Mesendoderm (in vitro differentiated cells): ENCODE data around the gene HMOX2.

Experiments used
- DNase-seq: peaks from one replicate; pipeline ENCODE4 v3.0.0; 2013
- H2AK5ac ChIP-seq: 2 replicates; pipeline ENCODE4 v1.6.1; 2013; ENCODE audit warnings: low read length, inconsistent platforms
- H2BK120ac ChIP-seq: 2 replicates; pipeline ENCODE4 v1.6.1; 2013; ENCODE audit warnings: low read depth, mild to moderate bottlenecking, low read length, moderate library complexity, mixed read lengths
- H2BK15ac ChIP-seq: replicated peaks from 2 replicates; pipeline ENCODE4 v1.6.1; 2013; ENCODE audit warnings: low read depth, mild to moderate bottlenecking, moderate library complexity
- H2BK5ac ChIP-seq: 2 replicates; pipeline ENCODE4 v1.6.1; 2013; ENCODE audit warnings: low read length, inconsistent platforms
- H3K18ac ChIP-seq: 2 replicates; pipeline ENCODE4 v1.6.1; 2013; ENCODE audit warnings: mild to moderate bottlenecking, low read length, mixed read lengths
- H3K23ac ChIP-seq: one replicate; pipeline ENCODE4 v1.6.1; 2013; ENCODE audit warnings: low read length
- H3K27ac ChIP-seq: 2 replicates; pipeline ENCODE4 v1.5.1; 2013; ENCODE audit warnings: low read depth, mild to moderate bottlenecking, inconsistent platforms, low read length, moderate library complexity
- H3K27me3 ChIP-seq: 2 replicates; pipeline ENCODE4 v1.6.1; 2013; ENCODE audit warnings: low read length, control low read depth, mild to moderate bottlenecking, inconsistent platforms; ENCODE audit not compliant: insufficient read depth, poor library complexity
- H3K36me3 ChIP-seq: 2 replicates; pipeline ENCODE4 v1.6.1; 2013; ENCODE audit warnings: low read length, inconsistent platforms; ENCODE audit not compliant: control insufficient read depth, insufficient read depth
- H3K4ac ChIP-seq: one replicate; pipeline ENCODE4 v1.6.1; 2013; ENCODE audit warnings: low read depth, mild to moderate bottlenecking, low read length, moderate library complexity
- H3K4me1 ChIP-seq: 2 replicates; pipeline ENCODE4 v1.6.1; 2013; ENCODE audit warnings: low read depth, low read length, inconsistent platforms; ENCODE audit not compliant: control insufficient read depth
- H3K4me2 ChIP-seq: 2 replicates; pipeline ENCODE4 v1.6.1; 2013; ENCODE audit warnings: low read length
- H3K4me3 ChIP-seq: 2 replicates; pipeline ENCODE4 v1.5.1; 2013; ENCODE audit warnings: mild to moderate bottlenecking, low read length
- H3K56ac ChIP-seq: one replicate; pipeline ENCODE4 v1.6.1; 2013; ENCODE audit warnings: low read length
- H3K79me1 ChIP-seq: 2 replicates; pipeline ENCODE4 v1.6.1; 2013; ENCODE audit warnings: low read length, inconsistent platforms
- H3K79me2 ChIP-seq: 2 replicates; pipeline ENCODE4 v1.6.1; 2013; ENCODE audit warnings: mild to moderate bottlenecking, low read length; ENCODE audit not compliant: control insufficient read depth, insufficient read depth
- H3K9ac ChIP-seq: 2 replicates; pipeline ENCODE4 v1.6.1; 2013; ENCODE audit warnings: low read length, inconsistent platforms
- H4K5ac ChIP-seq: one replicate; pipeline ENCODE4 v1.6.1; 2013; ENCODE audit warnings: low read length
- H4K8ac ChIP-seq: one replicate; pipeline ENCODE4 v1.6.1; 2013; ENCODE audit warnings: low read depth, mild to moderate bottlenecking, control low read depth, low read length, moderate library complexity
- WGBS: extraction: QIAGEN DNeasy Blood & Tissue Kit; methylation state at CpG from one replicate; pipeline ENCODE4 v1.1.7; 2013; ENCODE audit warnings: low lambda C conversion rate, missing lambda C conversion rate; ENCODE audit not compliant: insufficient coverage; ENCODE audit errors: extremely low coverage; 5-methylcytosine and 5-hydroxymethylcytosine counted together

HMOX2 gene

GRCh38 chr16:4510747-4511426 lies 34.7 kb downstream of the HMOX2 start:
- Histone ChIP-seq H2BK15ac (no peak overlapping the region), H3K27ac (no peak overlapping the region), H2BK120ac (no peak overlapping the region), H3K9ac (no peak overlapping the region), H3K4me1 (no peaks in the 10 kb centered on the region), H3K4ac (no peak overlapping the region), H3K27me3 (no peaks in the 10 kb centered on the region), H3K18ac (no peak overlapping the region), H3K4me3 (no peak overlapping the region), H4K5ac (no peak overlapping the region), H3K79me2 (no peaks in the 10 kb centered on the region), H3K36me3 (peaks cover 5% of the 10 kb centered on the region), H3K79me1 (no peaks in the 10 kb centered on the region), H3K23ac (no peak overlapping the region), H3K4me2 (no peak overlapping the region), H2AK5ac (no peak overlapping the region), H3K56ac (no peak overlapping the region), H4K8ac (no peak overlapping the region), H2BK5ac (no peak overlapping the region)
- DNase-seq = no peak
- WGBS = no CpG with 5 or more reads among the region's 14 CpGs

- peaks cover 5% of the 10 kb centered on the region for H3K36me3 ChIP-seq
- no peak overlapping the region for H3K18ac ChIP-seq
- no peak overlapping the region for H4K5ac ChIP-seq
- no peaks in the 10 kb centered on the region for H3K27me3 ChIP-seq
- H3K4me1 ChIP-seq = no peaks in the 10 kb centered on the region
- no peak overlapping the region for H2BK15ac ChIP-seq
- no peak overlapping the region for H3K23ac ChIP-seq
- no peak overlapping the region for H3K4ac ChIP-seq
- no peak overlapping the region for H3K4me3 ChIP-seq
- no peak overlapping the region for H2AK5ac ChIP-seq
- no peak overlapping the region for H4K8ac ChIP-seq
- no CpG with 5 or more reads among the region's 9 CpGs for WGBS
- no peak overlapping the region for H3K56ac ChIP-seq
- H2BK5ac ChIP-seq = no peak overlapping the region
- no peaks in the 10 kb centered on the region for H3K79me2 ChIP-seq
- no peak overlapping the region for H3K27ac ChIP-seq
- no peak overlapping the region for H2BK120ac ChIP-seq
- H3K9ac ChIP-seq = no peak overlapping the region
- DNase-seq = peak; percentile 86
- no peaks in the 10 kb centered on the region for H3K79me1 ChIP-seq
- H3K4me2 ChIP-seq = no peak overlapping the region
Observed at GRCh38 chr16:4511441-4512082, 35.4 kb downstream of the HMOX2 start.

DNA sequence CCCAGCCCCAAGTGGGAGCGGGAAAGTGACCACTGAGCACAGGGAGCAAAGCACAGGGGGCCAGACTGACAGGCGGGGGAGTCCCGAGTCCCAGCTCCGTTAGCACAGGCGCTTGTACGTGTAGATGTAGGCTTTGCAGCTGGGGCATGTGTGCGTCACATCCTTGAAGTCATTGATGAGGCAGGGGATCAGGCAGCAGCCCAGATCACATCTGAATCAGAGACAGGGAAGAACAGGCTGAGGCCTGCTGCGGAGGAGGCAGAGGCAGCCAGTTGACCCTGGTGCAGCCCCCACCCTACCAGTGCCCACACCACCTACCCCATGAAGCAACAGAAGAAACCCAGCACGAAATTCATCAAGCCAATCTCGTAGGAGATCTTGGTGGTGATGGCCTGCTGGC lies 36.3 kb downstream of the HMOX2 start:
- no peak overlapping the region for H3K56ac ChIP-seq
- WGBS = no CpG with 5 or more reads among the region's 10 CpGs
- no peak overlapping the region for H3K23ac ChIP-seq

GRCh38 chr16:4513086-4513860 lies 37.1 kb downstream of the HMOX2 start:
- Histone ChIP-seq H3K36me3 (peaks cover 4% of the 10 kb centered on the region), H2AK5ac (no peak overlapping the region), H3K18ac (no peak overlapping the region), H4K5ac (no peak overlapping the region), H3K4me2 (no peak overlapping the region), H3K79me2 (no peaks in the 10 kb centered on the region), H2BK5ac (no peak overlapping the region), H3K27me3 (no peaks in the 10 kb centered on the region), H3K23ac (no peak overlapping the region), H3K9ac (no peak overlapping the region), H2BK120ac (no peak overlapping the region), H3K27ac (no peak overlapping the region), H3K56ac (no peak overlapping the region), H3K4me1 (no peaks in the 10 kb centered on the region), H3K4me3 (no peak overlapping the region), H2BK15ac (no peak overlapping the region), H3K4ac (no peak overlapping the region), H3K79me1 (no peaks in the 10 kb centered on the region), H4K8ac (no peak overlapping the region)
- no CpG with 5 or more reads among the region's 19 CpGs for WGBS
- no peak for DNase-seq

More for the DNA sequence above, 36.3 kb downstream of the HMOX2 start:
- no peak overlapping the region for H3K9ac ChIP-seq
- DNase-seq = no peak
- no peak overlapping the region for H3K4me2 ChIP-seq
- H3K36me3 ChIP-seq = peaks cover 4% of the 10 kb centered on the region
- H3K27me3 ChIP-seq = no peaks in the 10 kb centered on the region
- H3K27ac ChIP-seq = no peak overlapping the region
- H3K4me1 ChIP-seq = no peaks in the 10 kb centered on the region
- H2AK5ac ChIP-seq = no peak overlapping the region
- H3K4ac ChIP-seq = no peak overlapping the region
- no peaks in the 10 kb centered on the region for H3K79me2 ChIP-seq
- H2BK15ac ChIP-seq = no peak overlapping the region
- H4K5ac ChIP-seq = no peak overlapping the region
- no peak overlapping the region for H3K4me3 ChIP-seq
- H3K79me1 ChIP-seq = no peaks in the 10 kb centered on the region
- H2BK120ac ChIP-seq = no peak overlapping the region
- H3K18ac ChIP-seq = no peak overlapping the region
- no peak overlapping the region for H2BK5ac ChIP-seq
- H4K8ac ChIP-seq = no peak overlapping the region

- no peak overlapping the region for H3K4me2 ChIP-seq
- no peak overlapping the region for H3K18ac ChIP-seq
- H3K27me3 ChIP-seq = no peaks in the 10 kb centered on the region
- H4K5ac ChIP-seq = no peak overlapping the region
- no peaks in the 10 kb centered on the region for H3K4me1 ChIP-seq
- DNase-seq = no peak
- WGBS = no CpG with 5 or more reads among the region's 7 CpGs
- no peak overlapping the region for H3K9ac ChIP-seq
- H3K36me3 ChIP-seq = peaks cover 4% of the 10 kb centered on the region
- H2AK5ac ChIP-seq = no peak overlapping the region
- no peak overlapping the region for H2BK5ac ChIP-seq
- no peak overlapping the region for H3K27ac ChIP-seq
- H3K79me2 ChIP-seq = no peaks in the 10 kb centered on the region
- H3K4ac ChIP-seq = no peak overlapping the region
- H3K23ac ChIP-seq = no peak overlapping the region
- no peak overlapping the region for H3K56ac ChIP-seq
- H2BK120ac ChIP-seq = no peak overlapping the region
- no peak overlapping the region for H3K4me3 ChIP-seq
- H2BK15ac ChIP-seq = no peak overlapping the region
- H4K8ac ChIP-seq = no peak overlapping the region
- H3K79me1 ChIP-seq = no peaks in the 10 kb centered on the region
Observed at GRCh38 chr16:4513881-4514280, 37.7 kb downstream of the HMOX2 start.
